Measurements from ENCODE around the gene LMTK3.
"Not testable (repeated sequence)": the region's sequence is repeated elsewhere in the genome, so short reads cannot be mapped to it uniquely, and the experiment has no call there.

The LMTK3 gene

GRCh38 chr19:48548253-48548911 is 36.7 kb upstream of the LMTK3 start:
- no peak for ATAC-seq (replicated peaks)
- H3K27me3 Mint-ChIP-seq = peaks cover 7 to 8% of the 10 kb centered on the region in 2 donors
- H3K27ac Mint-ChIP-seq = no peak overlapping the region
- no peaks in the 10 kb centered on the region for H3K9me3 Mint-ChIP-seq
- no peak overlapping the region for H3K4me3 Mint-ChIP-seq
- H3K4me1 Mint-ChIP-seq (ENCODE audit: low read depth in 2 of 2) = no peaks in the 10 kb centered on the region
- no peak for DNase-seq
- peaks cover 8% of the 10 kb centered on the region for H3K36me3 Mint-ChIP-seq (ENCODE audit: insufficient read depth)

DNA sequence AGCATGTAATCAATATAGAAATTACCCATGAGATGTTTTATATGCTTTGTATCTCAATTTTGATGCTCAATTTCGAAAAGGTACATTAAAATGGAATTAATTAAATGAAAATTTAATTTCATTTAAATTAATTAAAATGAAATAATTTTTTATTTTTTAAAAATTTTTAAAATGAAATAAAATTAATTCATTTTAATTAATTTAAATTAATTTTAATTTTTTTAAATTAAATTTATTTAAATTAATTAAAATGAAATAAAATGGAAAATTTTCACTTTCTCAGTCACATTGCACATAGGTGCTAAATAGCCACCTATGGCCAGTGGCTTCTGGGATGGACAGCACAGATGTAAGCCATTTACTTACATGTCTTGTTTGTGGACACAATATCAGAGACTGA is 36.1 kb upstream of the LMTK3 start:
- H3K9me3 Mint-ChIP-seq = no peaks in the 10 kb centered on the region
- no peaks in the 10 kb centered on the region for H3K4me1 Mint-ChIP-seq (ENCODE audit: low read depth in 2 of 2)
- H3K4me3 Mint-ChIP-seq = no peak overlapping the region
- ATAC-seq (replicated peaks) (no peak), DNase-seq (no peak)
- H3K36me3 Mint-ChIP-seq (ENCODE audit: insufficient read depth) = peaks cover 8% of the 10 kb centered on the region
- H3K27me3 Mint-ChIP-seq = peaks cover 7 to 8% of the 10 kb centered on the region in 2 donors
- no peak overlapping the region for H3K27ac Mint-ChIP-seq

DNA sequence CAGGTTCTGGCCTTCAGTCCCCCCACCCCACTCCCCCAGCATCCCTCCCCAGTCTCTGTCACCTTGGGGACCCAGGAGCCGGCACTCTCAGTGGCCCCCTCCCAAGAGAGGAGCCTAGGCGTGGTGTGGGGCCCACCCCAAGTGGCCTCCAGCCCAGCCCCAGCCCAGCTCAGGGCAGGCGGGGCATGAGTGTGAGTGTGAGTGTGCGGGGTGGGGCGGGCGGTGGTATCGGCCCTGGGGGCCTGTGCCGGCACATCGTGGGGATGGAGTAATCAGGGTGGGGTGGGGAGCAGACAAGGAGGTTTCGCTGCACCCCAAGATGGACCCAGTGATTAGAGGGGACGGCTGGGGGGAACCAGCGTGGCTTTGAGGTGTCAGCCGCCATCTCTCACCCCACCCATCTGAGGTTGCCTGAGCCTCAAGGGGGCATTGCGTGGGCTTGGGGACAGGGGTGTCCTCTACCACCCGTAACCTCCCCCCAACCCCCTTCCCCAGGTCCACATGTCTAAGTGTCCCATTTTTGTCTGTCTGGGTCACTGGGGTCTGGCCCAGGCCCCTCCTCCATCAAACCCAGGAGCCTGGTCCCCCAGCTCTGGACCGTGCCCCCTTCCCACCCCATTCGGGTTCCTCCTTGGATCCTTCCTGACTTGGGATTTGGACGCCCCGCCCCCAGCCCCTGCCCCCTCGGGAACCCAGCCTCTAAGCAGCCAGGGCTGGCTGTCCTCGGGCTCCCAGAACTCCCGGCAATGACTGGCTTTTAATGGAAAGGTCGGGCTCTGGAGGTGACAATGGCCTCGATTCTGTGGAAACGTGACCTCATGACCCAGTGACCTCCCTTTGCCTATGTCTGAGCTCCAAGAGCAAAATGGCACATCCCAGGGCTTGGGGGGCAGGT is 33.5 kb upstream of the LMTK3 start:
- H3K27me3 Mint-ChIP-seq = no peaks in the 10 kb centered on the region
- no peaks in the 10 kb centered on the region for H3K4me1 Mint-ChIP-seq (ENCODE audit: low read depth in 2 of 2)
- no peak overlapping the region for H3K27ac Mint-ChIP-seq
- DNase-seq (no peak), ATAC-seq (replicated peaks) (no peak)
- H3K4me3 Mint-ChIP-seq = no peak overlapping the region
- peaks cover 8% of the 10 kb centered on the region for H3K36me3 Mint-ChIP-seq (ENCODE audit: insufficient read depth)
- no peaks in the 10 kb centered on the region for H3K9me3 Mint-ChIP-seq

GRCh38 chr19:48543121-48543710 is 31.6 kb upstream of the LMTK3 start:
- Mint-ChIP-seq H3K27ac (no peak overlapping the region), H3K4me3 (no peak overlapping the region), H3K4me1 (ENCODE audit: low read depth in 2 of 2) (no peaks in the 10 kb centered on the region), H3K36me3 (ENCODE audit: insufficient read depth) (peaks cover 8% of the 10 kb centered on the region), H3K27me3 (no peaks in the 10 kb centered on the region), H3K9me3 (no peaks in the 10 kb centered on the region)
- DNase-seq = no peak
- no peak for ATAC-seq (replicated peaks)

- DNase-seq (no peak), ATAC-seq (replicated peaks) (no peak)
- no peak overlapping the region for H3K27ac Mint-ChIP-seq
- H3K36me3 Mint-ChIP-seq (ENCODE audit: insufficient read depth) = peaks cover under 1% of the 10 kb centered on the region
- H3K9me3 Mint-ChIP-seq = no peaks in the 10 kb centered on the region
- H3K27me3 Mint-ChIP-seq = no peaks in the 10 kb centered on the region
- no peak overlapping the region for H3K4me3 Mint-ChIP-seq
- no peaks in the 10 kb centered on the region for H3K4me1 Mint-ChIP-seq (ENCODE audit: low read depth in 2 of 2)
These were observed 30.2 kb upstream of the LMTK3 start for GRCh38 chr19:48541813-48542212.

GRCh38 chr19:48540110-48540509 is 28.5 kb upstream of the LMTK3 start:
- Mint-ChIP-seq H3K9me3 (no peaks in the 10 kb centered on the region), H3K4me1 (ENCODE audit: low read depth in 2 of 2) (no peaks in the 10 kb centered on the region), H3K4me3 (no peak overlapping the region), H3K27ac (no peak overlapping the region), H3K36me3 (ENCODE audit: insufficient read depth) (no peaks in the 10 kb centered on the region), H3K27me3 (no peaks in the 10 kb centered on the region)
- no peak for DNase-seq
- no peak for ATAC-seq (replicated peaks)

GRCh38 chr19:48539503-48540096 is 28.0 kb upstream of the LMTK3 start:
- no peak for ATAC-seq (replicated peaks)
- DNase-seq = no peak
- Mint-ChIP-seq H3K9me3 (no peaks in the 10 kb centered on the region), H3K36me3 (ENCODE audit: insufficient read depth) (no peaks in the 10 kb centered on the region), H3K4me3 (no peak overlapping the region), H3K27ac (no peak overlapping the region), H3K4me1 (ENCODE audit: low read depth in 2 of 2) (no peaks in the 10 kb centered on the region), H3K27me3 (no peaks in the 10 kb centered on the region)

DNA sequence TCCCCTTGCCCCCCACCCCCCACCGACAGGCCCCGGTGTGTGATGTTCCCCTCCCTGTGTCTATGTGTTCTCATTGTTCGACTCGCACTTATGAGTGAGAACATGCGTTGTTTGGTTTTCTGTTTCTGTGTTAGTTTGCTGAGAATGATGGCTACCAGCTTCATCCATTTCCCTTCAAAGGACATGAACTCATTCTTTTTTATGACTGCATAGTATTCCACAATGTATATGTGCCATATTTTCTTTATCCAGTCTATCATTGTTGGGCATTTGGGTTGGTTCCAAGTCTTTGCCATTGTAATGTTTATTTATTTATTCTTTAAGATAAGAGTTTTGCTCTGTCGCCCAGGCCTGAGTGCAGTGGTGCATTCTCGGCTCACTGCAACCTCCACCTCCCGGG is 26.4 kb upstream of the LMTK3 start:
- not testable (repeated sequence) for H3K36me3 Mint-ChIP-seq (ENCODE audit: insufficient read depth); H3K27ac Mint-ChIP-seq; DNase-seq; H3K4me1 Mint-ChIP-seq (ENCODE audit: low read depth in 2 of 2); H3K9me3 Mint-ChIP-seq; ATAC-seq (replicated peaks); H3K27me3 Mint-ChIP-seq; H3K4me3 Mint-ChIP-seq

DNA sequence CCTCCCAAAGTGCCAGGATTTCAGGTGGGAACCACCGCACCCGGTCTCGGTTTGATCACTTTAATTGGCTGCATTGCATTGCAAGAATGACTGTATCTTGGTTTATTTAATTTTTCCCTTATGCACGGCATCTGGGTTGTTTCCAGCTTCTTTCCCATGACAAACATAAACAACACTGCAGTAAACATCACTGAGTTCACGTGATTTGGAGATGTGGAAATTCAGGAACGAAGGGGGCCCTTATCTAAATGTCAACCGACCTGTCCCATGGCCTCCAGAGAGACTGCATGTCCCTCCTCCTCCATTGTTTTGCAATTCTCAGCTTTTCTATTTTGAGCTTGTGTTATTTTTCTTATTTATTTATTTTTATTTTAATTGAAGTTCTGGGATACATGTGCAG is 25.9 kb upstream of the LMTK3 start:
- no peak for ATAC-seq (replicated peaks)
- Mint-ChIP-seq H3K27ac (no peak overlapping the region), H3K36me3 (ENCODE audit: insufficient read depth) (no peaks in the 10 kb centered on the region), H3K4me1 (ENCODE audit: low read depth in 2 of 2) (no peaks in the 10 kb centered on the region), H3K4me3 (no peak overlapping the region), H3K27me3 (peaks cover 0 to 3% of the 10 kb centered on the region in 2 donors), H3K9me3 (no peaks in the 10 kb centered on the region)
- no peak for DNase-seq

DNA sequence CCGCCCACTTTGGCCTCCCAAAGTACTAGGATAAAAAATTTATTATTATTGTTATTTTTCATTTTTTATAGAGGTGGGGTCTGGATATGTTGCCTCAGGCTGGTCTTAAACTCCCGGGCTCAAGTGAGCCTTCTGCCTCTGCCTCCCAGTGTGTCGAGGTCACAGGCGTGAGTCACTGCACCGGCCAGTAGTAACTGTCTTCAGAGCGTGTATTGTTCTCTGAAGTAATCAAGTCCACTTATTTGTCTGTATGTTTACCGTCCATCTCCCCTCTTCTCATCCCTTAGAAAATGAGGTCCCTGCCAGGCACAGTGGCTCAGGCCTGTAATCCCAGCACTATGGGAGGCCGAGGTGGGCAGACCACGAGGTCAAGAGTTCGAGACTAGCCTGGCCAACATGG is 22.1 kb upstream of the LMTK3 start:
- Mint-ChIP-seq H3K27ac (no peak overlapping the region), H3K4me3 (no peak overlapping the region), H3K27me3 (peaks cover 0 to 19% of the 10 kb centered on the region in 2 donors), H3K9me3 (no peaks in the 10 kb centered on the region), H3K36me3 (ENCODE audit: insufficient read depth) (no peaks in the 10 kb centered on the region), H3K4me1 (ENCODE audit: low read depth in 2 of 2) (no peaks in the 10 kb centered on the region)
- no peak for ATAC-seq (replicated peaks)
- DNase-seq = no peak

DNA sequence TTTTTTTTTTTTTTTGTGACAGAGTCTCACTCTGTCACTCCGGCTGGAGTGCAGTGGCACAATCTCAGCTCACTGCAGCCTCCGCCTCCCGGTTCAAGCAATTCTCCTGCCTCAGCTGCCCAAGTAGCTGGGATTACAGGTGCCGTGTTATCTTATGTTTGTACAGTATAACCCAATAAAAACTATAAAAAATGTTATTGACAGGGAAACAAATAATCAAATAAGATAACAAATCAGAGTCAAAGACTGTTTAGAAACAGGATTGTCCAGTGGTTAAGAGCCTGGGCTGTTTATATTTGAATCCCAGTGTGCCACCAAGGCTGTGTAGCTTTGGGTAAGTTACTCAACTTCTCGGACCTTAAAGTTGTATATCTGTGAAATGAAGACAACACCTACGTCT is 19.1 kb upstream of the LMTK3 start:
- H3K4me1 Mint-ChIP-seq (ENCODE audit: low read depth in 2 of 2) = no peaks in the 10 kb centered on the region
- H3K9me3 Mint-ChIP-seq = no peaks in the 10 kb centered on the region
- no peak overlapping the region for H3K27ac Mint-ChIP-seq
- peaks cover 0 to 19% of the 10 kb centered on the region in 2 donors for H3K27me3 Mint-ChIP-seq
- no peaks in the 10 kb centered on the region for H3K36me3 Mint-ChIP-seq (ENCODE audit: insufficient read depth)
- no peak overlapping the region for H3K4me3 Mint-ChIP-seq
- ATAC-seq (replicated peaks) = no peak
- no peak for DNase-seq

- no peak overlapping the region for H3K27ac Mint-ChIP-seq
- peaks cover 0 to 19% of the 10 kb centered on the region in 2 donors for H3K27me3 Mint-ChIP-seq
- H3K4me3 Mint-ChIP-seq = no peak overlapping the region
- DNase-seq = no peak
- no peaks in the 10 kb centered on the region for H3K36me3 Mint-ChIP-seq (ENCODE audit: insufficient read depth)
- no peaks in the 10 kb centered on the region for H3K4me1 Mint-ChIP-seq (ENCODE audit: low read depth in 2 of 2)
- no peak for ATAC-seq (replicated peaks)
- no peaks in the 10 kb centered on the region for H3K9me3 Mint-ChIP-seq
These were observed 18.6 kb upstream of the LMTK3 start for GRCh38 chr19:48530066-48530720.

- DNase-seq (no peak), ATAC-seq (replicated peaks) (no peak)
- Mint-ChIP-seq H3K27ac (no peak overlapping the region), H3K9me3 (peaks cover 0 to 2% of the 10 kb centered on the region in 2 donors), H3K27me3 (peaks cover 0 to 24% of the 10 kb centered on the region in 2 donors), H3K4me3 (no peak overlapping the region), H3K4me1 (ENCODE audit: low read depth in 2 of 2) (no peaks in the 10 kb centered on the region), H3K36me3 (ENCODE audit: insufficient read depth) (no peaks in the 10 kb centered on the region)
These were observed 17.5 kb upstream of the LMTK3 start for GRCh38 chr19:48529156-48529555.

Measured in effector memory CD8-positive, alpha-beta T cell (primary cell).